GM19397 (cell line): ENCODE data around the gene HGD.
"Not testable (repeated sequence)": the region's sequence is repeated elsewhere in the genome, so short reads cannot be mapped to it uniquely, and the experiment has no call there.

ENCODE experiments used
- ATAC-seq: cut with Tn5 transposase; IDR thresholded peaks from one replicate; pipeline ENCODE4 v1.9.1; 2021; ENCODE audit warnings: mild to moderate bottlenecking, moderate library complexity; ENCODE audit not compliant: unreplicated experiment

The HGD gene

GRCh38 chr3:120640231-120640630 lies 41.8 kb downstream of the HGD start:
- no peak for ATAC-seq

- ATAC-seq = not testable (repeated sequence)
Observed at GRCh38 chr3:120638820-120639219, 43.2 kb downstream of the HGD start.

- no peak for ATAC-seq
Observed at GRCh38 chr3:120637851-120638559, 44.0 kb downstream of the HGD start.

GRCh38 chr3:120636795-120637401 lies 45.1 kb downstream of the HGD start:
- ATAC-seq = no peak

- no peak for ATAC-seq
Observed at GRCh38 chr3:120634539-120634938, 47.5 kb downstream of the HGD start.

GRCh38 chr3:120625159-120625586 lies 56.9 kb downstream of the HGD start:
- no peak for ATAC-seq

- ATAC-seq = no peak
Observed at GRCh38 chr3:120623727-120624093, 58.3 kb downstream of the HGD start.

- no peak for ATAC-seq
Observed at GRCh38 chr3:120622870-120623726, 58.9 kb downstream of the HGD start.

- ATAC-seq = no peak
Observed at GRCh38 chr3:120622457-120622856, 59.6 kb downstream of the HGD start.

GRCh38 chr3:120616745-120617144 lies 65.3 kb downstream of the HGD start:
- ATAC-seq = not testable (repeated sequence)

GRCh38 chr3:120615847-120616609 lies 66.0 kb downstream of the HGD start:
- no peak for ATAC-seq

- no peak for ATAC-seq
Observed at GRCh38 chr3:120614765-120615164, 67.3 kb downstream of the HGD start.

GRCh38 chr3:120608506-120608905 lies 73.5 kb downstream of the HGD start:
- ATAC-seq = no peak

- no peak for ATAC-seq
Observed at GRCh38 chr3:120604784-120605183, 77.3 kb downstream of the HGD start.

- ATAC-seq = no peak
Observed at GRCh38 chr3:120604382-120604781, 77.7 kb downstream of the HGD start.

GRCh38 chr3:120602682-120603081 lies 79.4 kb downstream of the HGD start:
- no peak for ATAC-seq

GRCh38 chr3:120601554-120601953 lies 80.5 kb downstream of the HGD start:
- no peak for ATAC-seq

GRCh38 chr3:120599211-120599610 lies 82.8 kb downstream of the HGD start:
- no peak for ATAC-seq

- no peak for ATAC-seq
Observed at GRCh38 chr3:120597445-120598049, 84.5 kb downstream of the HGD start.

GRCh38 chr3:120596853-120597223 lies 85.2 kb downstream of the HGD start:
- ATAC-seq = no peak
